Activated CD8-positive, alpha-beta memory T cell treated with anti-CD3 and anti-CD28 coated beads, Interleukin-2, amount 10 ng/mL, durations not matched to agents 7 days and 5 days (primary cell): ENCODE measurements around the gene URGCP. TPM values are rescaled to one million over a fixed set of nuclear protein-coding genes. Genes with fewer than 3 reads are reported as not detected.

Experiments used
- ATAC-seq: fragments of 150-1000 bp; cut with Tn5 transposase; one replicate; pipeline ENCODE4 v1.10.0; 2021; ENCODE audit warnings: moderate library complexity
- CTCF ChIA-PET: fragments of 350-600 bp; sonication (Branson Sonifier 250); formaldehyde crosslinking; loops from one replicate; lab custom pipeline; 2021; ENCODE audit warnings: antibody characterized with exemption; lab: Charles Lee
- DNase-seq: peaks from one replicate; pipeline ENCODE4 v3.0.0-alpha.2; 2020
- H3K27ac Mint-ChIP-seq: one replicate; pipeline ENCODE4 v1.8.0; 2021; ENCODE audit warnings: mild to moderate bottlenecking, mixed read lengths
- H3K27me3 Mint-ChIP-seq: one replicate; pipeline ENCODE4 v1.8.0; 2021; ENCODE audit warnings: mixed read lengths
- H3K36me3 Mint-ChIP-seq: one replicate; pipeline ENCODE4 v1.8.0; 2021; ENCODE audit warnings: mild to moderate bottlenecking, mixed read lengths
- H3K4me1 Mint-ChIP-seq: one replicate; pipeline ENCODE4 v1.8.0; 2021; ENCODE audit warnings: mixed read lengths
- H3K4me3 Mint-ChIP-seq: one replicate; pipeline ENCODE4 v1.8.0; 2021; ENCODE audit warnings: mild to moderate bottlenecking, moderate library complexity, mixed read lengths
- H3K9me3 Mint-ChIP-seq: one replicate; pipeline ENCODE4 v1.8.0; 2022; ENCODE audit warnings: low read depth, mixed read lengths
- total RNA-seq, 2 experiments: library from RNA; stranded (reverse); gene quantifications; one replicate each; pipeline ENCODE4 v1.2.3, GENCODE V29; 2021

Gene URGCP
- 10 to 100 TPM; 24.3 to 26.4 TPM for total RNA-seq

DNA sequence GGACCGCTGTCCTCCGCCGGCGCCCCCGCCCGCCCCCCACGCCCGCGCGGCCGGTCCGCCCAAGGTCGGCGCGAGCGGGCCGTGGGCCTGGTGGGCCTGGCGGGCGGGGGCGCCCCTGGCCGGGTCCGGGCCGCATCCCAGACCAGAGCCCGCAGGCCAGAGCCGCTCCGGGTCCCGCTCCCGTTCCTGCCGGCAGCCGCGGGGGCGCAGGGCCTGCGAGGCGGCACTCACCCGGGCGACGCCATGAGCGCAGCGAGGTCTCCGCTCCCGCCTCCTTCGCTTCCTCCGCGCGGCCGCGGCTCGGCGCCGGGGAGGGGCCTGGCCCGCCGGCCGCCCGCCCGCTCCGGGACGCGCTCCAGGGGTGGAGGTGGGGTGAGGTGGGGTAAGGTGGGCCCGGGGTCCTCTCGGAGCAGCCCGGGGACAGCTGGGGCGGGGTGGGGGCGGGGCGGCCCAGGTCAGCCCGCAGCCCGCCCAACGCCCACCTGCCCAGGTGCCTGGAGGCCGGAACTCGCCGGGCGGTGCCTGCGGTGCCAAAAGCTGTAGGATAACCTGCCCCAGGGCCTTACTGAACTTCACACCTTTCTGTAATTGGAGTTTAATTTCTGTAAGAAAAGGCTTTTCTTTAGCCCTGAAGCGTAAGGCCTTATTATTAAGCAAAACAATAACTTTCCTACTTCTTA lies at the start of gene URGCP:
Gene URGCP, minus strand, starts transcription at position 266 of the 680 bp plus-strand sequence. Its CDS starts 21 bp downstream, at position 245.
- H3K27me3 Mint-ChIP-seq: no peaks in the 10 kb centered on the region
- peak within 1 kb of the TSS; percentile 87 for H3K4me3 Mint-ChIP-seq
- CTCF ChIA-PET: interaction anchor here (1.4 kb wide), 1 partner anchor 67 kb away, joined by 3 read pairs; no protein-coding TSS in a partner anchor
- ATAC-seq (peak; percentile 95), DNase-seq (peak; percentile 59)
- no peaks in the 10 kb centered on the region for H3K9me3 Mint-ChIP-seq
- H3K36me3 Mint-ChIP-seq: peaks cover 10% of the 10 kb centered on the region
- H3K4me1 Mint-ChIP-seq: peaks cover 23% of the 10 kb centered on the region
- H3K27ac Mint-ChIP-seq: peak within 1 kb of the TSS; percentile 91

DNA sequence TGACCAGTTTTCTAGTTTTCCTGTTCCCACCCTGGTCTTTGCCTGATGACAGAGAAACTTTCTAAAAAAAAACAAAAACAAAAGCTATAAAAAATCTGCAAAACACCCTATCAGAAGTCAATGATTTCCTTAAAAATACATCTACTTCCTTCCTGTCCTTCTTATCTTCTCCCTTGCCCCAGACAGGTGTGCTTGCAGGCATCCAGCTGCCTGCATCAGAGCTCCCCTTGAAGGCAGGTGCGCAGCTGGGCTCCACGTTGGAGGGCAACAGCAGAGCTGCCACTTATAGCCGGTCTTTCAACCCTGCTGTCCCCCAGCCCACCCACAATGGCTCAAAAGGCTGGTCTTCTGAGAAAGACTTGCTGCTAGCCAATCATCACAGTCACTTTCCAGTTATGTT lies 49.6 kb upstream of the URGCP start:
- Mint-ChIP-seq H3K36me3 (peaks cover 1% of the 10 kb centered on the region), H3K27ac (no peak overlapping the region), H3K4me3 (no peak overlapping the region), H3K9me3 (no peaks in the 10 kb centered on the region), H3K27me3 (no peaks in the 10 kb centered on the region), H3K4me1 (no peaks in the 10 kb centered on the region)
- ATAC-seq (no peak), DNase-seq (no peak)
- CTCF ChIA-PET: no interaction called here

DNA sequence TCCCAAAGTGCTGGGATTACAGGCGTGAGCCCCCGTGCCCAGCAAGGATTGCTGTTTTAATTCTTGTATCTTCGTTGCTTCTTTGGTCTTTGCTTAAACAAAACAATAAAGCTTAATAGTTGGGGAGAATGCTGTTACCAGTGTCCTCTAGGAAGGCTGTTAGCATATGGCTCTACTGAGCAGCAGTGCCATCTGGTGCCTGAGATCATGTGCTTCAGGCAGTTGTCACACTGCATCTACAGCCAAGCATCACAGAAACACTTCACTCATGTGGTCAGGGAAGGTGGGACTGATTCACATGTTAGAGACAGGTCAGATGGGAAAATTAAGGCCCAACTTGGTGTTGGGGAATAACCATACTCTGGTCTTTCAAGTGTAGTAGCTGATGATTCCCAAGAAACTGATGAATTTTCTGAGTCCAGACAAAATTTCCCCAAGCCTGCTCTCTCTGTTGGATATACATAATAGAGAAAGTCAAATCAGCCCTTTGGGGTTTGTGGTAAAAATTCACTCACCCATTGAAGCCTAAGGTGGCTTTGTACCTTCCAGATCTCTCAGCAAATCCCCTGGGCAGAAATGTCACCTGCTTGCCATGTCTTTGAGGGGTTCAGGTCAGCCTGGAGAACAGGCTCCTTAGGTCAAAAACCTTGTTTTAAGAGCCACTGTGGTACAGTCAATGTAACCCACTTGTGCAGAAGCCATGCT lies 48.3 kb upstream of the URGCP start:
- Mint-ChIP-seq H3K9me3 (no peaks in the 10 kb centered on the region), H3K4me1 (no peaks in the 10 kb centered on the region), H3K27me3 (no peaks in the 10 kb centered on the region), H3K36me3 (no peaks in the 10 kb centered on the region), H3K4me3 (no peak overlapping the region), H3K27ac (no peak overlapping the region)
- peak; percentile 69 for ATAC-seq
- peak; percentile 49 for DNase-seq
- CTCF ChIA-PET: no interaction called here

- no peak overlapping the region for H3K27ac Mint-ChIP-seq
- H3K4me1 Mint-ChIP-seq: no peaks in the 10 kb centered on the region
- H3K9me3 Mint-ChIP-seq: no peaks in the 10 kb centered on the region
- H3K4me3 Mint-ChIP-seq: no peak overlapping the region
- peaks cover 2% of the 10 kb centered on the region for H3K36me3 Mint-ChIP-seq
- DNase-seq: no peak
- CTCF ChIA-PET: no interaction called here
- no peak for ATAC-seq
- H3K27me3 Mint-ChIP-seq: no peaks in the 10 kb centered on the region
These were observed 46.7 kb upstream of the URGCP start for GRCh38 chr7:43953071-43953470.

DNA sequence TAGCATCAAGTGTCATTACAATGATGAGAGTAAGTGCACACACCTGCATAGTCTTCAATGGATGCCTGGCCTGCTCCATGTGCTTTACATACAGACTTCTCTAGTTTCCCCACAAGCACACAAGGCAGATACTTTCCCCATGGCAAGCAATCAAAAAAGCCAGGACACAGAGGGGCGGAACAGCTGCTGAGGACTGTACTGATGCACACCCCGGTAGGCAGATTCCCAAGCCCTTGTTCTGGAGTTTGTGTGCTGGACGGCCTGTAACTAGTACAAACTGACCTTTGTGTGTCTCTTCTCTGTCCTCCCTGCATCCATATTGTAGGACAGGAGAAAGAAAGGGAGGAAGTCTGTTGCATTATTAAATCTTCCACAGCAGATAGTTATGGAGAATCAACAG lies 45.6 kb upstream of the URGCP start:
- Mint-ChIP-seq H3K4me3 (no peak overlapping the region), H3K27ac (no peak overlapping the region), H3K27me3 (no peaks in the 10 kb centered on the region), H3K36me3 (peaks cover 8% of the 10 kb centered on the region), H3K4me1 (no peaks in the 10 kb centered on the region), H3K9me3 (no peaks in the 10 kb centered on the region)
- DNase-seq (no peak), ATAC-seq (no peak)
- CTCF ChIA-PET: no interaction called here

DNA sequence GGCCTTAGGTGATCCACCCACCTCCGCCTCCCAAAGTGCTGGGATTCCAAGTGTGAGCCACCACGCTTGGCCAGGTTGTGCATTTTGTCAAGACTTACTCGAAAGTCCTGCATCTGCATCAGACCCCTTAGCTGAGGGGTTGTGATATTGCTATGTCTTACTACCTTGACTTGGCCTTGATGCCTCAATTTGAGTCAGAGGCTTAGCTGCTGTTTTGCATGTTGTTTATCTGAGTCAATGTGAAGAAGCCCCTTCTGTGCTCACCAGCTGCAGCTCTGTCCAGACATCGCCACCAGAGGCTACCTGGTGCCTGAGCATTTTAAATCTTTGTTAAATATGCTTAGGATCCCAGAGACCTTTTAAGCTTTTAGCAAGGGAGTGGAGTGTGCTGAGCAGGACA lies 37.9 kb upstream of the URGCP start:
- peaks cover 8% of the 10 kb centered on the region for H3K36me3 Mint-ChIP-seq
- ATAC-seq: no peak
- CTCF ChIA-PET: no interaction called here
- no peaks in the 10 kb centered on the region for H3K4me1 Mint-ChIP-seq
- H3K27ac Mint-ChIP-seq: no peak overlapping the region
- no peaks in the 10 kb centered on the region for H3K9me3 Mint-ChIP-seq
- DNase-seq: no peak
- no peak overlapping the region for H3K4me3 Mint-ChIP-seq
- H3K27me3 Mint-ChIP-seq: no peaks in the 10 kb centered on the region

- ATAC-seq: no peak
- H3K4me1 Mint-ChIP-seq: no peaks in the 10 kb centered on the region
- no peak for DNase-seq
- peaks cover 8% of the 10 kb centered on the region for H3K36me3 Mint-ChIP-seq
- CTCF ChIA-PET: no interaction called here
- H3K27ac Mint-ChIP-seq: no peak overlapping the region
- H3K4me3 Mint-ChIP-seq: no peak overlapping the region
- H3K27me3 Mint-ChIP-seq: no peaks in the 10 kb centered on the region
- no peaks in the 10 kb centered on the region for H3K9me3 Mint-ChIP-seq
These were observed 37.2 kb upstream of the URGCP start for GRCh38 chr7:43943417-43944187.

GRCh38 chr7:43942997-43943396 lies 36.6 kb upstream of the URGCP start:
- Mint-ChIP-seq H3K36me3 (peaks cover 6% of the 10 kb centered on the region), H3K27ac (no peak overlapping the region), H3K9me3 (no peaks in the 10 kb centered on the region), H3K4me1 (no peaks in the 10 kb centered on the region), H3K27me3 (no peaks in the 10 kb centered on the region), H3K4me3 (no peak overlapping the region)
- ATAC-seq: no peak
- DNase-seq: no peak
- CTCF ChIA-PET: no interaction called here

- H3K27ac Mint-ChIP-seq: no peak overlapping the region
- no peaks in the 10 kb centered on the region for H3K9me3 Mint-ChIP-seq
- CTCF ChIA-PET: interaction anchor here (1.0 kb wide), 1 partner anchor 104 kb away, joined by 4 read pairs; no protein-coding TSS in a partner anchor
- DNase-seq (no peak), ATAC-seq (no peak)
- H3K4me3 Mint-ChIP-seq: no peak overlapping the region
- H3K4me1 Mint-ChIP-seq: no peaks in the 10 kb centered on the region
- no peaks in the 10 kb centered on the region for H3K27me3 Mint-ChIP-seq
- H3K36me3 Mint-ChIP-seq: peaks cover under 1% of the 10 kb centered on the region
These were observed 35.9 kb upstream of the URGCP start for GRCh38 chr7:43942250-43942649.

DNA sequence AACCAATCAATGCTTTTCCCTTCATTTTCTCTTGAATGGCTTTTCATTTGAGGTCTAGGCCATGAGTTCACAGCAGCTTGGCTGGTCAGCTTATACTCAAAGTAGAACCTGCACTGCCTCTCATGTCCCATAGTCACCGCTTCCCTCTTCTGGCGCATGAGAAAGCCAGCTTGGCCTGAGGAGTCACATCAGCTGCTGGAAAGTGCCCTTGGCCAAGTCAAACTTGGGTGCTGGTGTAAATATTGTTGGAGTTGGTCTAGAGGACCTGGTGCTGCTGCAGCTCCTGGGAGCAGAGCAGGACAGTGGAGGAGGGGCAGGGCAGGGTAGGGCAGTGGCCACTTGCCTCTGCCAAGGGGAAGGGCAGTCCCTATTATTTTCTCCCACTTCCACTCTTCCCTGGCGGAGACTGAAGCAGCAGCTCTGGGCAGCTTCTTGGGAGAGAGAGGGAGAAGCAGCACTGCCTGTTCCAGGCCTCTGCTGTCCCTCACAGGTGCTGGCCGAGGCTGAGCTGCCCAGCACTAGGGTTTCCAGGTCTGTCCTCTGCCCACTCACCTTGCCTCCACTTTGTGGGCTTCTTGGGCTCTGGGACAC lies 32.6 kb upstream of the URGCP start:
- H3K27ac Mint-ChIP-seq: no peak overlapping the region
- no peaks in the 10 kb centered on the region for H3K9me3 Mint-ChIP-seq
- no peaks in the 10 kb centered on the region for H3K27me3 Mint-ChIP-seq
- DNase-seq: no peak
- H3K36me3 Mint-ChIP-seq: no peaks in the 10 kb centered on the region
- no peak for ATAC-seq
- no peak overlapping the region for H3K4me3 Mint-ChIP-seq
- CTCF ChIA-PET: interaction anchor here (1.1 kb wide), 1 partner anchor 626 kb away, joined by 3 read pairs; no protein-coding TSS in a partner anchor
- no peaks in the 10 kb centered on the region for H3K4me1 Mint-ChIP-seq

DNA sequence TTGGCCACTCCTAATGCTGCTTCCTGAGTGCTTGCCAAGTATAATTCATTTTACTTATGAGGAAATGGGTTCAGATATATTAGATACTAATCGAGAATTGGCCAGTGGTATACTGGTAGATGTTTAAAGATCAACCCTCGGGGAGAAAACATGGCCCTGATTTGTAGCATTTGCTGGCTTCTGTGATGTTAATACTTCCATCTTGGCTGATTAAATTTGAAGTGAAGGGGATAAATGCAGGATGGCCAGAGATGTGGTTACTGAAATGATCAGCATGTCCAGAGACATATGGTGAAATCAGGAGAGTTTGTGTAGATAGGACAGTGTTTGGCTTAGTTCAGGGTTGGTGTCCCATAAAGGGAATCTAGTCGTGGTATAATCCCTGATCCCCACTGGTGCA lies 31.0 kb upstream of the URGCP start:
- no peaks in the 10 kb centered on the region for H3K4me1 Mint-ChIP-seq
- H3K36me3 Mint-ChIP-seq: no peaks in the 10 kb centered on the region
- H3K27ac Mint-ChIP-seq: no peak overlapping the region
- H3K9me3 Mint-ChIP-seq: no peaks in the 10 kb centered on the region
- no peak for ATAC-seq
- no peak for DNase-seq
- no peak overlapping the region for H3K4me3 Mint-ChIP-seq
- H3K27me3 Mint-ChIP-seq: no peaks in the 10 kb centered on the region
- CTCF ChIA-PET: no interaction called here

DNA sequence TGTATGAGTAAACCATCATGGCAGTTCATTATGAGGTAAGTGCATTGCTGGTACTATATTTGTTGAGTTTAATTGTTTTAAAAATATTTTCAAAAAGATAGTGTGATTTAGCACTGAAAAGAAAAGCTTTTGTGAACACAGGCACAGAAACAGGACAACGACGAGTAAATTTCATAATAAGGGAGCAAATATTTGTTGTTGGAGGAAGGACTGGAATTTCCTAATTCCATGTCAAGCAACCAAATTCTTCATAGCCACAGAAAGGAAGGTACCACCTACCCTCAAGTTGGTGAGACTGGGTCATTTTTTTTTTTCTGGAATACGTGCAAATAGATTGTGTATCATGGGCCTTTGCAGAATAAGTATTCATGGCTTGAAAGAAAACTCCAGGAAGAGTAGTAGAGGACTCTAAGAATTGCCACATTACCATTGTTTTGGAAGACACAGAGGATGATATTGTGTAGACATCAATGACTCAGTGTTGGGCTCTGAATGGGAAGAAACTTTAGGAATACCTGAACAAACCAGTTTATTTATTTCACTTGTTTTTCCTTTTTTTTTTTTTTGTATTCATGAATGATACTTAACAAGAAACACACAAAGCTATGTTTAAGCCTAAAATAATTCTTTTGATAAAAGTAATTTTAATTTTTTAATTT lies 27.6 kb upstream of the URGCP start:
- no peak for ATAC-seq
- no peaks in the 10 kb centered on the region for H3K36me3 Mint-ChIP-seq
- H3K27ac Mint-ChIP-seq: no peak overlapping the region
- H3K4me3 Mint-ChIP-seq: no peak overlapping the region
- no peaks in the 10 kb centered on the region for H3K4me1 Mint-ChIP-seq
- H3K27me3 Mint-ChIP-seq: no peaks in the 10 kb centered on the region
- no peak for DNase-seq
- CTCF ChIA-PET: interaction anchor here (1.2 kb wide), 1 partner anchor 8 kb away, joined by 4 read pairs; the partner anchor contains the start of gene UBE2D4
- H3K9me3 Mint-ChIP-seq: no peaks in the 10 kb centered on the region

- CTCF ChIA-PET: no interaction called here
These were observed 24.9 kb upstream of the URGCP start for GRCh38 chr7:43931346-43931745.

More at GRCh38 chr7:43931346-43931745, 24.9 kb upstream of the URGCP start:
- DNase-seq (no peak), ATAC-seq (no peak)
- Mint-ChIP-seq H3K4me3 (no peak overlapping the region), H3K4me1 (peaks cover 17% of the 10 kb centered on the region), H3K27ac (no peak overlapping the region), H3K36me3 (peaks cover 3% of the 10 kb centered on the region), H3K27me3 (no peaks in the 10 kb centered on the region), H3K9me3 (no peaks in the 10 kb centered on the region)
